Measurements from ENCODE around the gene ACTL6B.

ACTL6B gene

DNA sequence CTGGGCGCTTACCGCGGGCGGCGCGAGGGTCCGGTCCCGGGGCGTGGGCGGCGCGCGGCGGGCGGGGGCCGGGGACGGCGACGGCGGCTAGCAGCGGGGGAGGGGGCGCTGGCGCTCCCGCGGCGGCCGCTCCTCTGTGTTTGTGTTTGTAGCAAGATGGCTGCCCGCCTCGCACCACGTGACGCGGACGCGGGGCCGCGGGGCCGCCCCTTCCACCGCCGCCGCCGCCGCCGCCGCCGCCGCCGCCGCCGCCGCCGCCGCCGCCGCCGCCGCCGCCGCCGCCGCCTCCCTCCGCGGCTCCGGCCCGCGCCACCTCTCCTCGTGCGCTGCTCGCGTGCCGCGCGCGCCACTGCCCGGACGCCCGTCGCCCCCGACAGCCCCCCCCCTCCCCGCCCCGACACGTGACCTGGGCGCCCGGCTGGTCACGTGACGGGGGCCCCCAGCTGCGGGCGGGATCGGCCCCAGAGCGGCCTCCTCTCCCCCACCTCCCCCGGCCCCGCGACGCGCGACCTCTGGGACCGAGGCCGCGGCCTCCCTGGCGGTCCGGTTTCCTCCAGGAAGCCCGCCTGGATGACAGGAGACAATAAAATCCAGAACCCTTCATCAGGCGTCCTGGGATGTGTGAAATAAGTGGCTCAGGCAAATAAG, 38.0 kb upstream of the ACTL6B start, which contains the start of gene GIGYF1:
TSS of gene GIGYF1 (minus strand) at position 153 of the 648 bp plus-strand sequence. CDS start 6,012 bp downstream, outside the sequence.
- TF ChIP-seq CREB1 (IDR thresholded peaks at IDR 0.05; ENCODE audit: low read depth) (no peak), EGR1 (IDR thresholded peaks at IDR 0.05) (no peak), RAD21 (IDR thresholded peaks at IDR 0.05; ENCODE audit: low read depth) (no peak), FOXM1 (IDR thresholded peaks at IDR 0.05; ENCODE audit: borderline replicate concordance, low read depth) (no peak), TAF1 (IDR thresholded peaks at IDR 0.05; ENCODE audit: low read depth) (no peak; the same call in 1 of the 2 replicates), CEBPB (IDR thresholded peaks at IDR 0.05) (no peak), EP300 (IDR thresholded peaks at IDR 0.05; ENCODE audit: borderline replicate concordance) (no peak), TEAD4 (IDR thresholded peaks at IDR 0.05) (no peak), ZBTB7A (IDR thresholded peaks at IDR 0.05; ENCODE audit: low read depth) (no peak), NFIC (IDR thresholded peaks at IDR 0.05) (no peak), YY1 (IDR thresholded peaks at IDR 0.05; ENCODE audit: low read depth) (peak; percentile 89), TCF12 (IDR thresholded peaks at IDR 0.05; ENCODE audit: low read depth) (no peak)
- TF ChIP-seq, protein P1, sequence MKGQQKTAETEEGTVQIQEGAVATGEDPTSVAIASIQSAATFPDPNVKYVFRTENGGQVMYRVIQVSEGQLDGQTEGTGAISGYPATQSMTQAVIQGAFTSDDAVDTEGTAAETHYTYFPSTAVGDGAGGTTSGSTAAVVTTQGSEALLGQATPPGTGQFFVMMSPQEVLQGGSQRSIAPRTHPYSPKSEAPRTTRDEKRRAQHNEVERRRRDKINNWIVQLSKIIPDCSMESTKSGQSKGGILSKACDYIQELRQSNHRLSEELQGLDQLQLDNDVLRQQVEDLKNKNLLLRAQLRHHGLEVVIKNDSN (IDR thresholded peaks at IDR 0.05) = peak; percentile 89
- TF ChIP-seq, protein P2, sequence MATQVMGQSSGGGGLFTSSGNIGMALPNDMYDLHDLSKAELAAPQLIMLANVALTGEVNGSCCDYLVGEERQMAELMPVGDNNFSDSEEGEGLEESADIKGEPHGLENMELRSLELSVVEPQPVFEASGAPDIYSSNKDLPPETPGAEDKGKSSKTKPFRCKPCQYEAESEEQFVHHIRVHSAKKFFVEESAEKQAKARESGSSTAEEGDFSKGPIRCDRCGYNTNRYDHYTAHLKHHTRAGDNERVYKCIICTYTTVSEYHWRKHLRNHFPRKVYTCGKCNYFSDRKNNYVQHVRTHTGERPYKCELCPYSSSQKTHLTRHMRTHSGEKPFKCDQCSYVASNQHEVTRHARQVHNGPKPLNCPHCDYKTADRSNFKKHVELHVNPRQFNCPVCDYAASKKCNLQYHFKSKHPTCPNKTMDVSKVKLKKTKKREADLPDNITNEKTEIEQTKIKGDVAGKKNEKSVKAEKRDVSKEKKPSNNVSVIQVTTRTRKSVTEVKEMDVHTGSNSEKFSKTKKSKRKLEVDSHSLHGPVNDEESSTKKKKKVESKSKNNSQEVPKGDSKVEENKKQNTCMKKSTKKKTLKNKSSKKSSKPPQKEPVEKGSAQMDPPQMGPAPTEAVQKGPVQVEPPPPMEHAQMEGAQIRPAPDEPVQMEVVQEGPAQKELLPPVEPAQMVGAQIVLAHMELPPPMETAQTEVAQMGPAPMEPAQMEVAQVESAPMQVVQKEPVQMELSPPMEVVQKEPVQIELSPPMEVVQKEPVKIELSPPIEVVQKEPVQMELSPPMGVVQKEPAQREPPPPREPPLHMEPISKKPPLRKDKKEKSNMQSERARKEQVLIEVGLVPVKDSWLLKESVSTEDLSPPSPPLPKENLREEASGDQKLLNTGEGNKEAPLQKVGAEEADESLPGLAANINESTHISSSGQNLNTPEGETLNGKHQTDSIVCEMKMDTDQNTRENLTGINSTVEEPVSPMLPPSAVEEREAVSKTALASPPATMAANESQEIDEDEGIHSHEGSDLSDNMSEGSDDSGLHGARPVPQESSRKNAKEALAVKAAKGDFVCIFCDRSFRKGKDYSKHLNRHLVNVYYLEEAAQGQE (IDR thresholded peaks at IDR 0.05; ENCODE audit: low read depth) = no peak
- TF ChIP-seq, protein P3, sequence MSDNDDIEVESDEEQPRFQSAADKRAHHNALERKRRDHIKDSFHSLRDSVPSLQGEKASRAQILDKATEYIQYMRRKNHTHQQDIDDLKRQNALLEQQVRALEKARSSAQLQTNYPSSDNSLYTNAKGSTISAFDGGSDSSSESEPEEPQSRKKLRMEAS (IDR thresholded peaks at IDR 0.05) = peak; percentile 80

DNA sequence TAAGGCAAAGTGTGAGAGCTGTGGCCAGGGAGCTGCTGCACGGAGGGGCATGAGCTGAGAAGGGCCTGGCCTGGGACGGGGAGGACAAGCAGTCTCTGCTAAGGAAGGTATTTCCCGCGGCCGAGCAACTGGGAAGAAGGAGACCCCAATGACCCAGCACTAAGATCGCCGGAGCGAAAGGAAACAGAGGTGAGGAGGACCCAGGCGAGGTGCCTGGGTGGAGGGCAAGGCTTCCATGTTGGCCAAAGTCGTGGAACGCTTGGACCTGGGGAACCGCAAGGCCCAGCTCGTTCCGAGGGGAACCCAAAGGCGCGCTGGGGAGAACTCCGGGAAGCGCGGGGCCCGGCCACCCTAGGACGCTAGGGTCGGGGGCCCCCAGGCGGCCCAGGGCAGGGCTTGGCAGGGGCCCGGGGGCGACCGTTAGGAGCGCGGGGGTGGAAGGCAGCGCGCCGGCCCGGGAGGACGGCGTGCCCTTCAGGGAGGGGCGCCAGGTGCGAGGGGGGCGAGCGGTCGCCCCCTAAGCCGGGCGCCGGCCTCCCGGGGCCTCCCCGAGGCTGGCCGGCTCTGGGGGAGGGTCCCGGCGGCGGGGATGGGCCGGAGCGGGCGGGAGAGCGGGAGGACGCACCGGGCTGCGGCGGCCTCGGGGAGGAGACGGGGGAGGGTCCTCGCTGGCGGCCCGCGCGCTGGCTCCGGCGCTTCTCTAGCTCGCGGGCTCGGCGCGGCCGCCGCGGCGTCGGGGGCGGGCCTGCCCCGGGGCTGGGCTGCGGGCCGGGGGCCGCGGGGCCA, 37.3 kb upstream of the ACTL6B start:
- no peak for TF ChIP-seq TEAD4 (IDR thresholded peaks at IDR 0.05)
- peak; percentile 79 for TF ChIP-seq ZBTB7A (IDR thresholded peaks at IDR 0.05; ENCODE audit: low read depth)
- TF ChIP-seq, protein P3 (IDR thresholded peaks at IDR 0.05) = no peak
- no peak for TF ChIP-seq CREB1 (IDR thresholded peaks at IDR 0.05; ENCODE audit: low read depth)

DNA sequence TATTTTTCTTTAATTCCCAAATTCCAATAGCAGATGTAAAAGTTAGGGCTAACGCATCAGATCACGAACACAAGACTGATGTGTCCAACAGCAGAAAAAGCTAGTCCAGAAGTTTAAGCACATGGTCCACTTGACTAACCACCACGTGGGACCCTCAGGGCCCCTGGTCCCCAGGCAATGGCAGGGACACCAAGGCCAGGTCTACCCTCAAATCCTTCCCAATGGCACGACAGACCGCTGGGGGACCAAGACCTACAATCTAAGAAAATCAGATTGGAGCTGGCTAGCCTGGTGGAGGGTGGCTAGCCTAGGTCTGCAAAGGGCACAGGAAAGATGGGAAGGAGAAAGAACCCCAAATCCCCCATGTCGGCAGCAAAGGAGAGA, 36.3 kb upstream of the ACTL6B start:
- no peak for TF ChIP-seq CREB1 (IDR thresholded peaks at IDR 0.05; ENCODE audit: low read depth)
- no peak for TF ChIP-seq TCF12 (IDR thresholded peaks at IDR 0.05; ENCODE audit: low read depth)
- TF ChIP-seq ZBTB7A (IDR thresholded peaks at IDR 0.05; ENCODE audit: low read depth) = no peak
- no peak for TF ChIP-seq FOXM1 (IDR thresholded peaks at IDR 0.05; ENCODE audit: borderline replicate concordance, low read depth)
- TF ChIP-seq, protein P1 (IDR thresholded peaks at IDR 0.05) = no peak
- TF ChIP-seq, protein P2 (IDR thresholded peaks at IDR 0.05; ENCODE audit: low read depth) = no peak
- no peak for TF ChIP-seq TEAD4 (IDR thresholded peaks at IDR 0.05)
- no peak for TF ChIP-seq RAD21 (IDR thresholded peaks at IDR 0.05; ENCODE audit: low read depth)
- TF ChIP-seq EGR1 (IDR thresholded peaks at IDR 0.05) = no peak

DNA sequence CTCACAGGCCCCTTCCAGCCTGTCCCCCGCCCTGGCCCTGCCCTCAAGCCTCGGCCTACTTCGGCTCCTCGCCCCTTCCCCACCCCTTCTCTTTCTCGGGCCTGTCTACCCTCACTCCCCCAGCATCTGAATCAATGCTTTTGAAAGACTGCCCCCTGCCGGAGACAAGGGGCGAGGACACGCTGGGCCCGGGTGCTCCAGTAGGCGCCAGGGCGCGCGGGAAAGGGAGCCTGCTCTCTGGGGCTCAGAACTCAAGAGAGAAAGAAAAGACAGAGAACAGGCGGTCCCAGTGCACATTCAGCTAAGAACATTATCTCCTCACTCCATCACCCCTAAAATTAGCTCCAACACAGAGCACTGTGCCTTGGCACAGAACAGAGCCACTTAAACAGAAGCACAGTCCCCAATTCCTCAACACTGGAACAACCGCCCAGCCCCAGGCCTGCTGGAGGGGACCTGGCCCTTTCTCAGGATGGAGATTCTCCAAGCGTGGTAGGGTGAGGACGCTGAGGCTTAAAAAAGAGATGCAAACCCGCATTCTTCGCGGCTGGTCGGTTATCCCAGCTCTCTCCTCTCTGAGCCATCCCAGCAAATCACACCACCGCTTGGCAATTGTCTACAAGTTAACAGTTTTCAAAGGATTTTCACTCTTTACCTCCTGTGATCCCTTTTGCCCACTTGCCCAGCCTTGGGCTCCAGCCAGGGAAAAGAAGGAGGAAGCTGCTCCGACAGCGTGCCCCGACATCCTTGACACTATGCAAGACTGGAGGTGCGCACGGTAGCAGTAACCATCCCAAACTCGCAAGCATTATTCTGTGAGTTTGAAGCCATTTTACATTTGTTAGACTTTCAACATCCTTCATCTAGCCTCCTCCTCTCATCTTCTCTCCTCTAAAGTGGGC, 35.7 kb upstream of the ACTL6B start:
- TF ChIP-seq, protein P3 (IDR thresholded peaks at IDR 0.05) = no peak
- TF ChIP-seq ZBTB7A (IDR thresholded peaks at IDR 0.05; ENCODE audit: low read depth) (0 out of 2 replicates have a peak, but pooled peaks have one; percentile 41), CREB1 (IDR thresholded peaks at IDR 0.05; ENCODE audit: low read depth) (no peak), RAD21 (IDR thresholded peaks at IDR 0.05; ENCODE audit: low read depth) (peak; percentile 73)

All from Ishikawa (cell line).